Panc1 (cell line): ENCODE measurements around the gene ZCCHC14. TPM values are rescaled to one million over a fixed set of nuclear protein-coding genes. Genes with fewer than 3 reads are reported as not detected.

Experiments
- ATAC-seq: fragments of 200-7000 bp; cut with Tn5 transposase; 2 replicates; pipeline ENCODE4 v1.9.1; 2020; ENCODE audit warnings: mild to moderate bottlenecking, moderate library complexity
- BruUV-seq: library from RNA; stranded (reverse); fragments of 400-500 nt; replicated peaks from 2 replicates; lab custom pipeline; 2021; lab: Mats Ljungman, UMichigan
- CTCF ChIA-PET: fragments of 300-600 bp; sonication (Branson Sonifier 250); formaldehyde crosslinking; loops from one replicate; lab custom pipeline; 2022; ENCODE audit warnings: antibody characterized with exemption; lab: Charles Lee
- POLR2A ChIA-PET: fragments of 300-600 bp; sonication (Branson Sonifier 250); formaldehyde crosslinking; loops from one replicate; lab custom pipeline; 2022; ENCODE audit warnings: antibody characterized with exemption; lab: Charles Lee
- DNase-seq: peaks from one replicate; pipeline ENCODE4 v3.0.0-alpha.2; 2010; ENCODE audit warnings: low read depth, low spot score
- H3K27ac ChIP-seq: 2 replicates; pipeline ENCODE4 v1.5.1; 2011; ENCODE audit warnings: mild to moderate bottlenecking, low read length, inconsistent platforms
- H3K27me3 ChIP-seq: fragments of 200-500 bp; sonication (Bioruptor generic); 2 replicates; pipeline ENCODE4 v1.6.0; 2014; ENCODE audit warnings: low read length, inconsistent platforms; ENCODE audit not compliant: control insufficient read depth, insufficient read depth
- H3K36me3 ChIP-seq: fragments of 200-500 bp; sonication (Bioruptor generic); 2 replicates; pipeline ENCODE4 v1.5.1; 2014; ENCODE audit warnings: inconsistent platforms, mild to moderate bottlenecking, low read length, moderate library complexity; ENCODE audit not compliant: control insufficient read depth, insufficient read depth
- H3K4me1 ChIP-seq: 2 replicates; pipeline ENCODE4 v1.5.1; 2011; ENCODE audit warnings: inconsistent platforms, mild to moderate bottlenecking, low read length, moderate library complexity; ENCODE audit not compliant: control insufficient read depth, insufficient read depth
- H3K4me3 ChIP-seq, 2 experiments: 2 replicates each; pipeline ENCODE4 v1.5.1; 2011 to 2012; ENCODE audit warnings: low read depth in 2 of 2, low read length in 2 of 2, mild to moderate bottlenecking in 2 of 2, inconsistent platforms in 1 of 2, moderate library complexity in 1 of 2
- H3K9me3 ChIP-seq: fragments of 200-500 bp; sonication (Bioruptor generic); 2 replicates; pipeline ENCODE4 v1.5.1; 2014; ENCODE audit warnings: low read depth, mild to moderate bottlenecking, inconsistent platforms, low read length, moderate library complexity; ENCODE audit not compliant: control insufficient read depth, insufficient read depth
- POLR2AphosphoS5 ChIP-seq: IDR thresholded peaks from 2 replicates; pipeline ENCODE4 v1.6.1; 2012; ENCODE audit warnings: mild to moderate bottlenecking, low read depth, low read length, moderate library complexity
- SIN3A ChIP-seq: IDR thresholded peaks from 2 replicates; pipeline ENCODE4 v1.6.1; 2012; ENCODE audit warnings: low read depth, mild to moderate bottlenecking, low read length, moderate library complexity, borderline replicate concordance; ENCODE audit not compliant: insufficient read depth
- TCF7L2 ChIP-seq: IDR thresholded peaks from 2 replicates; pipeline ENCODE4 v1.6.1; 2011; ENCODE audit warnings: mild to moderate bottlenecking, low read depth, low read length, inconsistent platforms
- in situ Hi-C: cut with HindIII; loops from 2 replicates; pipeline ENCODE4 v1.10.0; 2016; ENCODE audit warnings: low sequenced_read_pairs, low pct_unique_long_range_greater_than_20kb
- intact Hi-C: fragments of 100-400 bp; cut with micrococcal nuclease; formaldehyde crosslinking; loops from one replicate; pipeline ENCODE4 v1.10.0; 2022; ENCODE audit not compliant: unreplicated experiment
- total RNA-seq: library from RNA; stranded (reverse); gene quantifications from one replicate; pipeline ENCODE4 v1.2.1, GENCODE V29; 2021; ENCODE audit not compliant: unreplicated experiment
- TF ChIP-seq, protein P1 (sequence below): fragments of 450-650 bp; IDR thresholded peaks from 2 replicates; pipeline ENCODE4 v1.5.1; 2017; ENCODE audit warnings: mild to moderate bottlenecking
- TF ChIP-seq, protein P2 (sequence below), 2 experiments: IDR thresholded peaks; 2 replicates each; pipeline ENCODE4 v1.6.1; 2011 to 2012; ENCODE audit warnings: low read depth in 2 of 2, control low read depth in 1 of 2, low read length in 1 of 2, mild to moderate bottlenecking in 1 of 2, moderate library complexity in 1 of 2; ENCODE audit not compliant: insufficient read depth in 1 of 2

The ZCCHC14 gene
- total RNA-seq, 1 experiment from 2014 or later = 35.0 TPM

DNA sequence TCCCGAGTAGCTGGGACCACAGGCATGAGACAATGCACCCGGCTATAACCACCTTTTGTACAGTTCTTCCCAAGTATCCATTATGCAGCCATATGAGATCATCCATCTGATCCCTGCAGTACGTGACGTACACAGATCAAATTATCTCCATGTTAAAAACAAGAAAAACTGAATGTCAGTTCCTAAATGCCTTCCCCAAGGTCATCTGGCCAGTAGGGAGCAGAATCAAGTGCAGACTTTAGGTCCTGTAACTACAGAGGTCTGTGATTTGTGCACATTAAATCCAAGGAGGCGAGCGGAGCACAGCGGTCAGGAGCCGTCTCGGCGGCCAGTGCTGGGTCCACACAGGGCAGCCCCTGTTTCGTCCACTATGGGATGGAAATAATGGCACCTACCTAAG, 23.7 kb downstream of the ZCCHC14 start:
- ChIA-PET CTCF (interaction anchor here (0.6 kb wide), 1 partner anchor 126 kb away, joined by 7 read pairs; no protein-coding TSS in a partner anchor), POLR2A (no interaction called here)
- ATAC-seq (no peak), DNase-seq (no peak)
- no TSS peak for BruUV-seq
- intact Hi-C loops (no loop called here), in situ Hi-C loops (no loop called here)
- H3K27me3 ChIP-seq = no peaks in the 10 kb centered on the region
- TF ChIP-seq POLR2AphosphoS5 (no peak), SIN3A (no peak), TCF7L2 (no peak)
- TF ChIP-seq, protein P1, sequence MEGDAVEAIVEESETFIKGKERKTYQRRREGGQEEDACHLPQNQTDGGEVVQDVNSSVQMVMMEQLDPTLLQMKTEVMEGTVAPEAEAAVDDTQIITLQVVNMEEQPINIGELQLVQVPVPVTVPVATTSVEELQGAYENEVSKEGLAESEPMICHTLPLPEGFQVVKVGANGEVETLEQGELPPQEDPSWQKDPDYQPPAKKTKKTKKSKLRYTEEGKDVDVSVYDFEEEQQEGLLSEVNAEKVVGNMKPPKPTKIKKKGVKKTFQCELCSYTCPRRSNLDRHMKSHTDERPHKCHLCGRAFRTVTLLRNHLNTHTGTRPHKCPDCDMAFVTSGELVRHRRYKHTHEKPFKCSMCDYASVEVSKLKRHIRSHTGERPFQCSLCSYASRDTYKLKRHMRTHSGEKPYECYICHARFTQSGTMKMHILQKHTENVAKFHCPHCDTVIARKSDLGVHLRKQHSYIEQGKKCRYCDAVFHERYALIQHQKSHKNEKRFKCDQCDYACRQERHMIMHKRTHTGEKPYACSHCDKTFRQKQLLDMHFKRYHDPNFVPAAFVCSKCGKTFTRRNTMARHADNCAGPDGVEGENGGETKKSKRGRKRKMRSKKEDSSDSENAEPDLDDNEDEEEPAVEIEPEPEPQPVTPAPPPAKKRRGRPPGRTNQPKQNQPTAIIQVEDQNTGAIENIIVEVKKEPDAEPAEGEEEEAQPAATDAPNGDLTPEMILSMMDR = no peak
- TF ChIP-seq, protein P2, sequence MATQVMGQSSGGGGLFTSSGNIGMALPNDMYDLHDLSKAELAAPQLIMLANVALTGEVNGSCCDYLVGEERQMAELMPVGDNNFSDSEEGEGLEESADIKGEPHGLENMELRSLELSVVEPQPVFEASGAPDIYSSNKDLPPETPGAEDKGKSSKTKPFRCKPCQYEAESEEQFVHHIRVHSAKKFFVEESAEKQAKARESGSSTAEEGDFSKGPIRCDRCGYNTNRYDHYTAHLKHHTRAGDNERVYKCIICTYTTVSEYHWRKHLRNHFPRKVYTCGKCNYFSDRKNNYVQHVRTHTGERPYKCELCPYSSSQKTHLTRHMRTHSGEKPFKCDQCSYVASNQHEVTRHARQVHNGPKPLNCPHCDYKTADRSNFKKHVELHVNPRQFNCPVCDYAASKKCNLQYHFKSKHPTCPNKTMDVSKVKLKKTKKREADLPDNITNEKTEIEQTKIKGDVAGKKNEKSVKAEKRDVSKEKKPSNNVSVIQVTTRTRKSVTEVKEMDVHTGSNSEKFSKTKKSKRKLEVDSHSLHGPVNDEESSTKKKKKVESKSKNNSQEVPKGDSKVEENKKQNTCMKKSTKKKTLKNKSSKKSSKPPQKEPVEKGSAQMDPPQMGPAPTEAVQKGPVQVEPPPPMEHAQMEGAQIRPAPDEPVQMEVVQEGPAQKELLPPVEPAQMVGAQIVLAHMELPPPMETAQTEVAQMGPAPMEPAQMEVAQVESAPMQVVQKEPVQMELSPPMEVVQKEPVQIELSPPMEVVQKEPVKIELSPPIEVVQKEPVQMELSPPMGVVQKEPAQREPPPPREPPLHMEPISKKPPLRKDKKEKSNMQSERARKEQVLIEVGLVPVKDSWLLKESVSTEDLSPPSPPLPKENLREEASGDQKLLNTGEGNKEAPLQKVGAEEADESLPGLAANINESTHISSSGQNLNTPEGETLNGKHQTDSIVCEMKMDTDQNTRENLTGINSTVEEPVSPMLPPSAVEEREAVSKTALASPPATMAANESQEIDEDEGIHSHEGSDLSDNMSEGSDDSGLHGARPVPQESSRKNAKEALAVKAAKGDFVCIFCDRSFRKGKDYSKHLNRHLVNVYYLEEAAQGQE (IDR thresholded peaks at IDR 0.05; ENCODE audit: insufficient read depth in 1 of 2, low read depth in 2 of 2, low read length in 1 of 2) = no peak
- H3K4me1 ChIP-seq = peaks cover 47% of the 10 kb centered on the region
- H3K4me3 ChIP-seq = no peak overlapping the region
- no peaks in the 10 kb centered on the region for H3K36me3 ChIP-seq
- no peak overlapping the region for H3K27ac ChIP-seq
- H3K9me3 ChIP-seq = no peaks in the 10 kb centered on the region

GRCh38 chr16:87468550-87468949, 24.3 kb downstream of the ZCCHC14 start:
- H3K9me3 ChIP-seq = no peaks in the 10 kb centered on the region
- intact Hi-C loops = no loop called here
- no peaks in the 10 kb centered on the region for H3K36me3 ChIP-seq
- in situ Hi-C loops = no loop called here
- TF ChIP-seq TCF7L2 = no peak
- TF ChIP-seq, protein P1 = no peak
- TF ChIP-seq, protein P2 (IDR thresholded peaks at IDR 0.05; ENCODE audit: insufficient read depth in 1 of 2, low read depth in 2 of 2, low read length in 1 of 2) = no peak
- no peak for TF ChIP-seq POLR2AphosphoS5
- no peak for TF ChIP-seq SIN3A
- BruUV-seq = no TSS peak
- H3K27me3 ChIP-seq = no peaks in the 10 kb centered on the region
- DNase-seq (no peak), ATAC-seq (no peak)
- peaks cover 47% of the 10 kb centered on the region for H3K4me1 ChIP-seq
- ChIA-PET POLR2A (no interaction called here), CTCF (interaction anchor here (0.6 kb wide), 1 partner anchor 126 kb away, joined by 7 read pairs; no protein-coding TSS in a partner anchor)
- H3K4me3 ChIP-seq = no peak overlapping the region
- no peak overlapping the region for H3K27ac ChIP-seq
